Smooth muscle cell (in vitro differentiated cells): ENCODE data around the gene ZXDC. TPM values are rescaled to one million over a fixed set of nuclear protein-coding genes. Genes with fewer than 3 reads are reported as not detected.

ENCODE experiments used
- DNase-seq: peaks from one replicate; lab custom pipeline; 2025; ENCODE audit not compliant: unreplicated experiment; lab: John Stamatoyannopoulos, UW
- H2AFZ ChIP-seq: fragments of 200-600 bp; sonication (generic); 2 replicates; pipeline ENCODE4 v1.6.0; 2016; ENCODE audit warnings: antibody characterized with exemption, low read depth, mild to moderate bottlenecking
- H3F3A ChIP-seq: fragments of 200-600 bp; sonication (generic); 2 replicates; pipeline ENCODE4 v1.6.0; 2017; ENCODE audit warnings: antibody characterized with exemption, low read depth
- H3K27ac ChIP-seq: fragments of 200-600 bp; sonication (generic); 2 replicates; pipeline ENCODE4 v1.5.1; 2016; ENCODE audit warnings: low read depth, mild to moderate bottlenecking
- H3K27me3 ChIP-seq: fragments of 200-600 bp; sonication (generic); 2 replicates; pipeline ENCODE4 v1.6.1; 2016; ENCODE audit warnings: low read depth, mild to moderate bottlenecking
- H3K36me3 ChIP-seq: fragments of 200-600 bp; sonication (generic); 2 replicates; pipeline ENCODE4 v1.5.1; 2016; ENCODE audit warnings: low read depth
- H3K4me1 ChIP-seq: fragments of 200-600 bp; sonication (generic); 2 replicates; pipeline ENCODE4 v1.5.1; 2016; ENCODE audit warnings: low read depth
- H3K4me2 ChIP-seq: fragments of 200-600 bp; sonication (generic); 2 replicates; pipeline ENCODE4 v1.6.0; 2016; ENCODE audit warnings: mild to moderate bottlenecking
- H3K4me3 ChIP-seq: fragments of 200-600 bp; sonication (generic); 2 replicates; pipeline ENCODE4 v1.5.1; 2016; ENCODE audit warnings: mild to moderate bottlenecking
- H3K79me2 ChIP-seq: fragments of 200-600 bp; sonication (generic); 2 replicates; pipeline ENCODE4 v1.6.0; 2016; ENCODE audit warnings: low read depth, mild to moderate bottlenecking
- H3K9ac ChIP-seq: fragments of 200-600 bp; sonication (generic); 2 replicates; pipeline ENCODE4 v1.6.0; 2016; ENCODE audit warnings: low read depth
- H3K9me3 ChIP-seq: fragments of 200-600 bp; sonication (generic); replicated peaks from 2 replicates; pipeline ENCODE4 v1.5.1; 2016; ENCODE audit warnings: low read depth
- H4K20me1 ChIP-seq: fragments of 200-600 bp; sonication (generic); 2 replicates; pipeline ENCODE4 v1.6.0; 2016; ENCODE audit warnings: low read depth
- WGBS: methylation state at CpG from one replicate; pipeline ENCODE4 v1.1.7; 2016; ENCODE audit warnings: low lambda C conversion rate; 5-methylcytosine and 5-hydroxymethylcytosine counted together
- polyA plus RNA-seq: library from polyadenylated mRNA; unstranded; fragments of >200 nt; fragmentation: Nextera tagmentation; extraction: Ambion mirVana; gene quantifications from 2 replicates; pipeline ENCODE4 v1.2.1, GENCODE V29; 2016
- total RNA-seq: library from RNA; depleted of rRNA; stranded (reverse); fragments of >200 nt; gene quantifications from 2 replicates; pipeline ENCODE4 v1.2.3, GENCODE V29; 2014
- TF ChIP-seq, protein P1 (sequence below): fragments of 200-600 bp; sonication (generic); IDR thresholded peaks from 2 replicates; pipeline ENCODE4 v1.5.1; 2017; ENCODE audit warnings: borderline replicate concordance, mild to moderate bottlenecking, antibody characterized with exemption; ENCODE audit not compliant: insufficient read depth, poor library complexity, severe bottlenecking

The ZXDC gene
- total and polyA plus RNA-seq, 2 experiments from 2014 or later: 9.2 to 20.4 TPM

DNA sequence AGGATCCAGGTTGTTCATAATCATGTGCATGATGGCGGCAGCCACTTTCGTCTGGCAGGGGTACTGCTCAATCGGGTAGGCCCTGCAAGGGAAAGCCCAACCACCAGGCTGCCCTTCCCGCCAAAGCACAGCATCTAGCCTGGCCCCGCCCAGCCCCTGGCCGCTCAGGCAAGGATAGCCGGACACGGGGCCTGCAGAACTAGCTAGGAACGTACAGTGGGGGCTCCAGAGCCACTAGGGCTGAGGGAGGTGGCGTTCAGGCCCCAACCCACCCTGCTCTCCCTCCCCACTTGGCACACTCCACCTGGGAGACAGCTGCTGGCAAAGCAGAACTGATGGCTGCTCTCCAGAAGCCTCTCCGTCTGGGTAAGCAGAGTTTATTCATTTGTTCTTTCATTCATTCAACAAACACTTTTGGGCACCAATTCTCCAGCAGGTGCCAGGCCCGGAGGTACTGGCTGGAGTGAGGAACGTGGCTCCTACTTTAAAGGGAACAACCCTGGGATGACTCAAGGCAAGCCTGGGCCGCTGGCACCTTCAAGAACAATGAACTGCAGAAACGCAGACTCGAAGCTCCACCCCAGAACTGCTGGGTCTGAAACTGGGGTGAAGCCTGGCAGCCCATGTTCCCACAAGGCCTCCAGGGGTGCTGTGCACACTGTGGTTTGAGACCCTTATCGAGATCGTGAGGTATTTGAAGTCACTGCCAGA, 34.1 kb upstream of the ZXDC start:
- no peaks in the 10 kb centered on the region for H3K36me3 ChIP-seq
- no peak overlapping the region for H3K4me3 ChIP-seq
- H3K79me2 ChIP-seq: no peaks in the 10 kb centered on the region
- H3K4me1 ChIP-seq: no peaks in the 10 kb centered on the region
- 89% methylated on average over 18 of the region's 18 CpGs for whole genome bisulfite sequencing
- no peaks in the 10 kb centered on the region for H3F3A ChIP-seq
- no peak overlapping the region for H2AFZ ChIP-seq
- H3K27ac ChIP-seq: no peak overlapping the region
- no peak overlapping the region for H3K4me2 ChIP-seq
- peaks cover 5% of the 10 kb centered on the region for H3K27me3 ChIP-seq
- no peak for DNase-seq
- H4K20me1 ChIP-seq: no peaks in the 10 kb centered on the region
- TF ChIP-seq, protein P1, sequence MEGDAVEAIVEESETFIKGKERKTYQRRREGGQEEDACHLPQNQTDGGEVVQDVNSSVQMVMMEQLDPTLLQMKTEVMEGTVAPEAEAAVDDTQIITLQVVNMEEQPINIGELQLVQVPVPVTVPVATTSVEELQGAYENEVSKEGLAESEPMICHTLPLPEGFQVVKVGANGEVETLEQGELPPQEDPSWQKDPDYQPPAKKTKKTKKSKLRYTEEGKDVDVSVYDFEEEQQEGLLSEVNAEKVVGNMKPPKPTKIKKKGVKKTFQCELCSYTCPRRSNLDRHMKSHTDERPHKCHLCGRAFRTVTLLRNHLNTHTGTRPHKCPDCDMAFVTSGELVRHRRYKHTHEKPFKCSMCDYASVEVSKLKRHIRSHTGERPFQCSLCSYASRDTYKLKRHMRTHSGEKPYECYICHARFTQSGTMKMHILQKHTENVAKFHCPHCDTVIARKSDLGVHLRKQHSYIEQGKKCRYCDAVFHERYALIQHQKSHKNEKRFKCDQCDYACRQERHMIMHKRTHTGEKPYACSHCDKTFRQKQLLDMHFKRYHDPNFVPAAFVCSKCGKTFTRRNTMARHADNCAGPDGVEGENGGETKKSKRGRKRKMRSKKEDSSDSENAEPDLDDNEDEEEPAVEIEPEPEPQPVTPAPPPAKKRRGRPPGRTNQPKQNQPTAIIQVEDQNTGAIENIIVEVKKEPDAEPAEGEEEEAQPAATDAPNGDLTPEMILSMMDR: no peak
- H3K9ac ChIP-seq: no peak overlapping the region
- H3K9me3 ChIP-seq: no peaks in the 10 kb centered on the region

DNA sequence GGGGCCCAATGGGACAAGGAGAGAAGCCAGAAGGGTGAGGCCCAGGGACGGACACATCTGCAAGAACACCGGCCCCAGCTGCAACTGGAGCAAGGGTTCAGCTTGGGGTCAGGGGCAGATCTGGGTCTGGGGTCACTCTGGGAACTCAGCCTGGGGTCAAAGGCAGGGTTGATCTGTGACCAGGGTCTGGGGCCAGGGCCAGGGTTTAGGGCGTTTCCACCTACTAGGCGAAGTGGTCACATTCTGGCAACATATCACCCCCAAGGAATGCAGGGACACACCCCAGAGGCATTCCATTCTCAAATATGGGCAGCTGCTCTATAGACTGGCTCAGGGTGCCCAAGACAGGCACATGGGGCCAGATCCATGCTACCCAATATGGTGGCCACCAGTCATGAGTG, 32.9 kb upstream of the ZXDC start:
- WGBS: 94% methylated on average over 4 of the region's 4 CpGs
- H3K4me3 ChIP-seq: no peak overlapping the region
- H3K27me3 ChIP-seq: peaks cover 9% of the 10 kb centered on the region
- no peak overlapping the region for H3K9ac ChIP-seq
- H3K4me1 ChIP-seq: no peaks in the 10 kb centered on the region
- H2AFZ ChIP-seq: no peak overlapping the region
- H3K9me3 ChIP-seq: no peaks in the 10 kb centered on the region
- no peak overlapping the region for H3K4me2 ChIP-seq
- H3K27ac ChIP-seq: no peak overlapping the region
- no peaks in the 10 kb centered on the region for H4K20me1 ChIP-seq
- no peaks in the 10 kb centered on the region for H3K79me2 ChIP-seq
- no peak for DNase-seq
- H3K36me3 ChIP-seq: no peaks in the 10 kb centered on the region
- TF ChIP-seq, protein P1: no peak
- no peaks in the 10 kb centered on the region for H3F3A ChIP-seq

DNA sequence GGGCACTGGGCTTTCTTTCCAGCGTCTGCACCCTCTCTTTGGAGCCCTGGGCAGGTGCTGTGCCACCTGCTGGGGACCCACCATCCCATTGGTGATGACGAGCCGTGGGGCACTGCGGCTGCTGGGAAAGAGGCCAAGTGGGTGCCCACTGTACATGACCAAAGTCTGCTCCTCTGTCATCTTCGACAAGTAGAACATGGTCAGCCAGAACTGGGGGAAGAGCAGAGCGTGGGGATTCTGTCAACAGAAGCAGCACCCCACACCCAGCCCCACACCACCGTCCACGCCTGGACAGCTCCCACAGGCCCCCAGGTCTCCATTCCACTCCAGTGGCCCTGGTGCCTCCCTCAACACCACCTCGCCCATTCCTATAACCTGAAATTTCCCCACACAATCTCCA, 32.2 kb upstream of the ZXDC start:
- no peaks in the 10 kb centered on the region for H4K20me1 ChIP-seq
- no peak overlapping the region for H2AFZ ChIP-seq
- no peaks in the 10 kb centered on the region for H3K36me3 ChIP-seq
- TF ChIP-seq, protein P1: no peak
- peaks cover 9% of the 10 kb centered on the region for H3K27me3 ChIP-seq
- H3K27ac ChIP-seq: no peak overlapping the region
- no peaks in the 10 kb centered on the region for H3K9me3 ChIP-seq
- H3K4me1 ChIP-seq: no peaks in the 10 kb centered on the region
- WGBS: 95% methylated on average over 9 of the region's 9 CpGs
- H3F3A ChIP-seq: no peaks in the 10 kb centered on the region
- no peak overlapping the region for H3K9ac ChIP-seq
- no peaks in the 10 kb centered on the region for H3K79me2 ChIP-seq
- H3K4me2 ChIP-seq: no peak overlapping the region
- no peak for DNase-seq
- H3K4me3 ChIP-seq: no peak overlapping the region

DNA sequence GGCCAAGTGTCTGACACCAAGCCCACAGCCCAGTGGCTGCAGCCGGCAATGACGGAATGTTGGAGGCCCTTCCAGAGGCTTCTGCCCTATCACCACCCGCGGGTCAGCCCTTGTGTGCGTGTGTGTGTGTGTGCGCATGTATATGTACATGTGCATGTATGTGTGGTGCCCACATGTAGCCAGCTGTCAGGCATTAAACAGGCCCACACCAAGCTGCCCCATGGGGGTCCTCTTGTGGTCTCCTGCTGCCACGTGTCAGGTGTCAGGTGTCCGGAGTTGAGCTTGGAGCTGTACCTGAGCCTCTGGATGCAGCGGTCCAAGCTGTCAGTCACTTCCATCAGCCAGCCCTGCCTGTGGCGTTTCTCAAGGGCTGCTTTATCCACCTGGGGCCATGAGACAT, 28.0 kb upstream of the ZXDC start:
- Histone ChIP-seq H3K4me3 (no peak overlapping the region), H3K9me3 (no peaks in the 10 kb centered on the region), H3K36me3 (no peaks in the 10 kb centered on the region), H4K20me1 (no peaks in the 10 kb centered on the region), H3F3A (no peaks in the 10 kb centered on the region), H3K4me1 (peaks cover 7% of the 10 kb centered on the region), H3K9ac (no peak overlapping the region), H2AFZ (no peak overlapping the region), H3K79me2 (no peaks in the 10 kb centered on the region), H3K4me2 (no peak overlapping the region), H3K27me3 (peaks cover 9% of the 10 kb centered on the region), H3K27ac (no peak overlapping the region)
- TF ChIP-seq, protein P1: no peak
- WGBS: 88% methylated on average over 10 of the region's 10 CpGs
- DNase-seq: no peak
